ENCODE measurements around the gene CHST12.
"Not testable (repeated sequence)": the region's sequence is repeated elsewhere in the genome, so short reads cannot be mapped to it uniquely, and the experiment has no call there.

The CHST12 gene

DNA sequence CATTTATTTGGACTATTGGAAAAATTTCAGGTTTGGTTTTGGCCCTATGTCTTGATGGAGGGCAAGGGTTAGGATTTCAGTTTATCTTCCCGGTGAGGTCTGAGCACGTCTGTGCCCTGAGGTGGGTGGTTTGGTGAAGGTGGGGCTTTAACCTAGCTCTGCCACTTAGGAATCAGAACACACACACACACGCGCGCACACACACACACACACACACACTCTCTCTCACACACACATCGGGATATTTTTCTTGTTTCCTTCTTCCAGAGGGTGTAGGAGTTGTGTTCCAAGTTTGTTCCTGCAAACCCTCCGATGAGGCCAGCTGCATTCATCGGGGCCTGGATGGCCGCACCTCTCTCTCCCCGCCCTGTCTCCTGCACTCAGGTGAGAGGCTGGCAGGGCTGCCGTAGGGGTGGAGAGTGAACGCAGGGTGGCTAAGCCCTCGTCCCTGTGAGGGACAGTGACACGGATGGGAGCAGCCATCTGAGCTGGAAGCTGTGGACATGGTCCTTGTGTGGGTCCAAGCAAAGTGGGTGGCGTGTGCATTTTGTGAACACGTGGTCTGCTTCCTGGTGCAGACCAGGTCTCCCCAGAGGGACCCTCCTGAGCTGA is 34.2 kb downstream of the CHST12 start:
- no peak for DNase-seq

DNA sequence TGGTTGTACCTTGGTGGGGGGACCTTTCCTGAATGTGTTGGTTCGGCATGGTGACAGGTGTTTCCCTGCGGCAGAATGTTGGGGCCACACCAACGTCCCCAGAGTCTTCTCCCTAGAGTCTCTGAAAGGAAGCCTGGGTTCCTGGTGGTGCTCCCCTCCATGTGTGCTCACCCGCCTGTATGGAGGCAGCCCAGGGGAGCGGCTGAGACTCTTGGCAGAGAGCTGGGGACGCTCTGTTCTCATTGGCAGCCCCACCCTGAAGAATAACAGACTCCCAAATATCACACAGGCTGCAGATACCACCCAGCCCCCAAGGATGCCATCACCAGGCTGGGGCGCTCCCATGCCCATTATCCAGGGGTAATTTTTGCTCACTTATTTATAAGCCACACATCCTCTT is 34.8 kb downstream of the CHST12 start:
- DNase-seq = no peak

DNA sequence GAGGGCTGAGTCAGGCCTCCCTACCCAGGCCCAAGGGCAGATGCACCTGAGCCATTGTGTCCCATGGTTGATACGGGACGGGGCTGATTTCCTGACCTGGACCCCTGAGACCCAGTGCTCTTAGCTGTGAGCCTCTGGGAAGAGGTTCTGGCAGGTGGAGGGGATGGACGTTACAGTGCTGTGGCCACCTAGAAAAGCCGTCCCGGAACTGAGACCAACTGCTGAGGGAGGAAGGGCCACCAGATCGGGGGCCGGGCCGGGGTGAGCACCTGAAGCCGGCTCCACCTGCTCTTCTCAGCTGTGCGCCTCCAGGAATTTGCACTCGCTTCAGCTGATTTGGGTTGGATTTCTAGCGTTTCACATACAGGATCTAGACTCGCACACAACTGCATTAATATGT is 35.4 kb downstream of the CHST12 start:
- no peak for DNase-seq

DNA sequence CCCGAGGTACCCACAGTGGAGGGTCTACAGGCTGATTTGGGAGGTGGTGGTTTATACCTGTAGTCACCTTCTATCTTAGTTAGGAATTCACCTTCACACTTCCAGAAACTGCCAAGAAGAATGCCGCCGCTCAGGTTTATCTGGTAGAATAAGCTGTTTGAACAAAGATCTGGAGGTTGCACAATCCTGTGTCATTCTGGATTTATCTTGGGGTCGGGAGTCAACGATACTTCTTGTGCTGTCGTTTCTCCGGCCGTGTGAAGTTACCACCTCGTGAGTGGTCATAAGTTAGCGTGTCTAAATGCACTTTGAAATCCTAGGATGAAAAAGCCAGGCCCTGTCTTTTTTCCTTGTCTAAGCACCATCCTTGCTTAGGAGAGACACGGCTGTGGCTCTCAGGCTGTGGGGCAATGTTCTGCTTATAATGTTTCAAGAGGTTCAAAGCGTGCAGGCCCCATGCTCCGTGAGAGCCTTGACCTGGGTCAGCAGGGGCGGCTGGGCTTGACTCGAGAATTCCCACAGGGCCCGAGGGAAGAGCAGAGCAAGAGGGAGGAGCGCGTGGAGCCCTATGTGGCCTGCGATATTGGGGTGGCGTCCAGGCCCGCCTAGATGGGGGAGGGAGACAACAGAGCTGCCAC is 37.3 kb downstream of the CHST12 start:
- DNase-seq = no peak

DNA sequence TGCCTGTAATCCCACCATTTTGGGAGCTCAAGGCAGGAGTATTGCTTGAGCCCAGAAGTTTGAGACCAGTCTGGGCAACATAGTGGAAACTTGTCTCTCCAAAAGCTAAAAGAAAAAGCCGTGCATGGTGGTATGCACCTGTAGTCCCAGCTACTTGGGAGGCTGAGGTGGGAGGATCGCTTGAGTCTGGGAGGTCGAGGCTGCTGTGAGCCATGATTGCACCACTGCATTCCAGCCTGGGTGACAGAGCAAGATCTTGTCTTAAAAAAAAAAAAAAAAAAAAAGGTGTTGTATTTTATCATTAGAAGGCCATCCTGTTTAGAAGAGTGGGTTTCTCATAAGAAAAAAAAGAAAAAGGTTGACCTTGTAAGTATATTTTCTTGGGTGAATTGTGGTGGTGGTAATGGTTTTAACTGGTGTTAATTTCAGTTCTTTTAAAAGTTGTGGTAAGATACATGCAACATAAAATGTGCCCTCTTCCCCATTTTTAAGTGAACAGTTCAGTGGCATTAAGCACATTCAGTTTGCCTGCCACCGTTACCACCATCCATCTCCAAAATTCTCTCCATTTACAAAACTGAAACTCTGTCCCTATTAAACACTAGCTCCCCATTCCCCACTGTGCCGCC is 38.1 kb downstream of the CHST12 start:
- DNase-seq = no peak

DNA sequence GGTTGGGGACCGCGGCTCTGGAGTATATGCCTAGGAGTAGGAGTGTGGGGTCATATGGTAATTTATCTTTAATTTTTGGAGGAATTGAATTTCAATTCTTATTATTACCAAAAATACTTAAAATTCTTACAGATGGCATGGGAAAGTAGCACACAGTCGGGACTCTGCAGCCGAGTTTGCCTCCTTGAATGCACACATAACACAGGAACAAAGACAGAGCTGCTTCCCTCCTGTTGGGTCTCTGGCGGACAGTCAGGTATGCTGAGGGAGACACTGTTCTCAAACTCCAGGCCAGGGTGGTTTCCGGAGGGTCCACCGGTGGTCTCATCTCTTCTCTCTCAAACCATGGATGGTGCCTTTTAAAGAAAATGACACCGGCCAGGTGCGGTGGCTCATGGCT is 40.1 kb downstream of the CHST12 start:
- no peak for DNase-seq

DNA sequence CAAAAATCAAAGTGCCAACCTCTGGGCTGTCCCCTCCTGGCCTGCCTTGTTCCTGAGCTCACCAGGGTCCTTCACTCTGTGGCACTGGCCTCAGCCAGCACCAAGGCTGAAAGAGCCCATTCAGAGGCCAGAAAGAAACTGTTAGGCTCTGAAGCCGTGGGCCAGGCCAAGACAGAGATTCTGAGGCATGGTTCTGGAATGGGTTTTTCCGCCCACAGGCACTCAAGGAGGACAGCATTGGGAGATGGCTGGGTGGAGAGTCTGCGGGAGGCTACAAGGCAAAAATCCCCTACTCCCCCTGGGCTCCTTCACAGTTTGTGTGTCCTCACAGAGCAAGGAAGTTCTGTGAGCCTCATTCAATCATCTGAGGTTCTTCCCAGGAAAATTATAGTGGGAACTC is 41.1 kb downstream of the CHST12 start:
- peak; percentile 61 for DNase-seq

DNA sequence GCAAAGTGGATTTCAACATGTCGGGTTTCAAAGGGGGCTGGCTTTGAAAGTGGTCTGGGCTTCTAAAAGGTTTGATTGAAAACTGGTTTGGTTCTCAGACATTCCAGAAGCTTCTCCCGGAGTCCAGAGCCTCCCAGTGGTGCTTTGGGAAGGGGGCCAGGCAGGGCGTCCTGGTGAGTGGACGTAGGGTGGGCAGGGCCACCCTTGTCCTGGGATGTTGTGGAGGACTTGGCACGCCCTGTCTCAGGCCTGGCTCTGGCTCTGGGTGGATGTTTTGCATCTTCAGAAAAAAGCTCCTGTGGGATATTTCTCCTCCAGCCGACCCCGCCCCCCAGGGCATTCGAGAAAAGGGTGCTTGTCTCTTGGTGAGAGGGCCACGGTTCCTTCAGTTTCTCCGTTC is 41.6 kb downstream of the CHST12 start:
- DNase-seq = no peak

DNA sequence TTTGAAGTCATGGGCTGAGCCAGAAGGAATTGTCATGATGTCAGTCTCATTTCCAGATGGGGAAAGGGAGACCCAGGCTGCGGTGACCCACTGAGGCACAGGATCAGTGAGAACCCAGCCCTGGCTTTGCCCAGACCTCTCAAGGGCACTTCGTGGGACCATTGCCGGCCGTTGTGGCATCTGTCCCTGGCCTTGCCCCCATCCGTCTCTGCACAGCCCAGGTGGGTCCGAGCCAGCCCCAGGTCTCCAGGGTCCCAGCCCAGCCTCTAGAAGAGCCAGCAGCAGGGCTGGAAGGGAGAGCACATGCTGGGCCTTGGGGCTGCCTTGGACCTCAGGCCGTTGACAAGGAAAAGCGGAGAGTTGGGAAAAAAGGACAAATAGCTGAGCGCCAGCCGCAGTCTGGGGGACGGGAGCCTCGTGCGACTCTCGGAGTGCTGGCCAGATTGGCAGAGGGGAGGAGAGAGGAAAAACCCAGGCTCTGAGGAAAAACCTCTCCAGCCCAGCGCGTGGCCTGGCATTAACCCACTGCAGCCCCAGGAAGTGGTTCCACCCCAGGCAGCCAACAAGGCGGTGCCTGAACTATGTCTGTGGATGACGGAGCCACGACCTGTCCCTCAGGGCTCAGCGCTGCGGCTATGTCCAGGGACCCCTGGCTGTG is 42.6 kb downstream of the CHST12 start:
- no peak for DNase-seq

DNA sequence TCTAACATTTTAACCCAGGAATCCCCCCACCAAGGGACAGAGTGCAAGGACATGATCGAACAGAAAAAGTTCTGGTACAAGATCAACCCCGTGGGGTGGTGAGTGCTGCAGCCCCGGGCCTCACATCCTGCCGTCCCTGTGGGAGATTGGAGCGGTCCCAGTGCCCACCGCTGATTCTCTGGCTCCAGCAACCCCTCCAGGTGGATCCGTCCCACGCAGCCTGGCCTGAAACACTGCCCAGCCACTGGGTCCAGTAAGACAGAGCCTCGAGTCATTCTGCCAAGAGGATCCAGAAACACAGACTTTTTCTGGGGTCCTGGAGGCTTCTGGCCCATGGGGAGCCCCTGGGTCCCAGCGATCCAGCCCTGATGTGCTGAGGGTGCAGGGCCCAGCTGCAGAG is 43.3 kb downstream of the CHST12 start:
- no peak for DNase-seq

DNA sequence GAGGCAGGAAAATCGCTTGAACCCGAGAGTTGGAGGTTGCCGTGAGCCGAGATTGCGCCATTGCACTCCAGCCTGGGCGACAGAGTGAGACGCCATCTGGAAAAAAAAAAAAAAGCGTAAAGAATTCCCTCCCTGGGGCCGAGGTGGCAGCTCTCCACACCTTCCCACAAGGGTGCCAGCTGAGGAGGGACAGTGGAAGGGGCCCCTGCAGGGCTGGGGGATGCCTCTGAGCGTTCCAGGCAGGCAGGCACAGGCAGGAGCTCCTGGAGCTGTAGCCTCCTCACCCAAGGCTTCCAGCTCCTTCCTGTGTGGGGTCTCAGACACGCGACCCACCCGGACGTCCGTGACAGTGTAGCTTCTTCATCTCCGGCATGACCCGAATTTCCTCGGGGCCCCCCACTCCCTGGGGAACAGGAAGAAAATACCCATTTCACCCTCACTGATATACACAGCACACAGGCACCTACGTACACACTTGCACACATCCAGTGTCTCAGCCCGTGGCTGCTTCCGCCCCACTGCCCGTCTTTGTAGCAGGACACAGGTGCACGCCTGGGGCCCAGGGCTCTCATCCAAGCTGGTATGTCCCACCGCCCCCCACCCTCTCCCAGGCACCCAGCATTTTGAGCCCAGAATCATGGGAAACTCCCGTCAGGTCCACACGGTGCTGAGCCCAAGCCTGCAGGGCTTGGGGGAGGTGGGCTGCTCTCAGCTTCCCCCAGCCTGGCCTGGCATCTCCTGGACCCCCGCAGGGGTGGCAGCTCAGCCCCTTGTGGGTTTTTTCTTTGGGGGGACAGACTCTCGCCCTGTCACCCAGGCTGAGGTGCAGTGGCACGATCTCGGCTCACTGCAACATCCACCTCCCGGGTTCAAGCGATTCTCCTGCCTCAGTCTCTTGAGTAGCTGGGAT is 47.0 kb downstream of the CHST12 start:
- no peak for DNase-seq

DNA sequence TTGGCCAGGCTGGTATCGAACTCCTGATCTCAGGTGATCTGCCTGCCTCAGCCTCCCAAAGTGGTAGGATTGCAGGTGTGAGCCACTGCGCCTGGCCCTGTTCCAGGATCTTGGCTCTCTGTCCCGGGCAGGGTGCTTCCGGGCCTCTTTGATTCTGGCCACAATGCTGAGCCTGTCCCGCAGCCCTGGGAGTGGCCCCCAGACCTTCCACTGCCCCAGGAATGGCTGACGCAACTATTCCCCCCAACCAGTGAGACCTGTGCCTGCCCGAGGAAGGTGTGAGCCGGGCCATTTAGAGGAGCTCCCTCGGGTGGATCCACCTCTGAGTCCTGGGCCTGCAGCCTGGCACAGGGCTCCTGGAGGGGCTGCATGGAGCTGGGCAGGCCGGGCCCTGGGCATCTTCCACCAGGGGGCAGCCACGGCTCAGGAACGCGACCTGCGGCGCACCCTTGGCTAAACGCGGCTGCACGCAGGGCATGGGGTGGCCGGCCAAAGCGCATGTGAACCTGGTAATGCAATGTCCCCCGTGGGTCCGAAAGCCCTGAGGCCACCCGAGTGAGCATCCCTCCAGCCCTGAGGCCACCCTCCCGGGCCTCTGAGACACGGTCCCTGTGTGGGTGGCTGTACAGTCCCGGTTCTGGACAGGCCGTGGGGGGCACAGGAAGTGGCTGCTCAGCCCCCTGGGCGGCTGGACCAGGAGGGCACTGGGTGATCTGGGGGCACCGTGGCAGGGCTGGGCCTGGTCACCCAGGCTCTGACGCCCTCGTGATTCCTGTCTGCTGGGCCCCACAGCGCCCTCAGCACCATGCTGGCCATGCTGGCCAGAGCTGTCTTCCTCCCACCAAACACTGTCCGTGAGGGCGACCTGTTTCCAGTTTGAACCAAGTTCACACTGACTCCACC is 48.0 kb downstream of the CHST12 start:
- DNase-seq = peak; percentile 51

DNA sequence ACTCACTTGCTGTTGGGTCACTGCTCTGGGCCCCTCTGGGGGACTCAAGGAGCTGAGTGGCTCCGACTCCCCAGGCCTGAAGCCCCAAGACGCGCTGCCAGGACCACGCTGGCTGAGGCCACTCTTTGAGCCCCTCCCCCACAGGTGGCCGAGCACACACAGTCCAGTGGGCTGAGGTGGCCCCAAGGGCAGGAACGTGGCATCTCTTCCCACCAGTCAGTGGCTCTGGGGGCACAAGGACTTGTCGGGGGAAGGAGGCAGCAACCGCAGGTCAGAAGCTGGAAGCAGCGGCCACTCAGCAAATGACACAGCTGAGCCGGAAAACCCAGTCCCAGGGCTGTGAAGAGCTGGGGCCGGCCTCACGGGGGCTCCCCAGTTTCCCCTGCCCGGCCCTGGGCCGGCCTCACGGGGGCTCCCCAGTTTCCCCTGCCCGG is 48.7 kb downstream of the CHST12 start:
- no peak for DNase-seq

DNA sequence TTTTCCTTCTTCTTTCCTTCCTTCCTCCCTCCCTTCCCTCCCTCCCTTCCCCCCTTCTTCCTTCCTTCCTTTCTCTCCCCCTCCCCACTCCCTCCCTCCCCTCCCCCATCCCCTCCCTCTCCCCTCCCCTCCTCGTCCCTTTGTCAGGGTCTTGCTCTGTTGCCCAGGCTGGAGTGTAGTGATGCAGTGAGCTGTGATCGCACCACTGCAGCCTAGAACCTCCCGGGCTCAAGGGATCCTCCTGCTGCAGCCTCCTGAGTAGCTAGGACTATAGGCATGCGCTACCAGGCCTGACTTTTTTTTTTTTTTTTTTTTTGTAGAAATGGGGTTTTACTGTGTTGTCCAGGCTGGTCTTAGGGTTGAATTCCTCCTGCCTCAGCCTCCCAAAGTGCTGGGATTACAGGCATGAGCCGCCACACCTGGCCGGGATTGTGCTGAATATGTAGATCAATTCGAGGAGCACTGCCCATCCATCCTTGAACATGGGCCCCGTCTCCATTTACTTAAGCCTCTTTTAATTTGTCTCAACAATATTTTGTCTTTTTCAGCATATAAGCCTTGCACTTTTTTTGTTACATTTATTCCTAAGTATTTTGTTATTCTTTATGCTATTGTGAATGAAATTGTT is 49.3 kb downstream of the CHST12 start:
- DNase-seq = no peak

DNA sequence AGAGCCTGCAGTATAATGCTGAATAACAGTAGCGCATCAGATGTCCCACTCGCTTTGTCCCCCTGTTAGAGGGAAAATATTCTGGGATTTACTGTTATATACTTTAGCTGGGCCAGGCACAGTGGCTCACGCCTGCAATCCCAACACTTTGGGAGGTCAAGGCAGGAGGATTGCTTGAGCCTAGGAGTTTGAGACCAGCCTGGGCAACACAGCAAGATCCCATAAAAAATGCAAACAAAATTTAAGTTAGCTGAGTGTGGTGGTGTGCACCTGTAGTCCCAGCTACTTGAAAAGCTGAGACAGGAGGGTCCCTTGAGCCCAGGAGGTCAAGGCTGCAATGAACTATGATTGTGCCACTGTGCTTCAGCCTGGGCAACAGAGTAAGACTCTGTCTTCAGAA is 50.4 kb downstream of the CHST12 start:
- DNase-seq = not testable (repeated sequence)

DNA sequence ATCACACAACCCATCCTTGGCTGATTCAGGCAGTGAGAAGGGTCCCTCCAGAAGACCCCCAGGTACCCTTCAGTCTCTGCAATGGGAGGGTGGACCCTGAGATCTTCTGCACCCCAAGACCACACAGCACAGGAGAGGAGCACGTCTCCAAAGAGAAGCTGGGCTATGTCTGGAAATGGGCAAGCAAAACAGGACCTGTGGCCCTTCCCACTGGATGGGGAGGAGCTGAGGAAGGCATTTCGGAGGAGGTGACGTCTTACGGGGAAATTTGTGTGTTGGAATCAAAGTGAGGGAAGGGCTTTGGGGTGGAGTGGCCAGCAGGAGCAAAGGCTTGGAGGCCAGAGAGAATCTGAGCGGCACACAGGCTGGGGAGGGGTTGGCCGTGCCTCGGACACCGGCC is 56.3 kb downstream of the CHST12 start:
- no peak for DNase-seq

DNA sequence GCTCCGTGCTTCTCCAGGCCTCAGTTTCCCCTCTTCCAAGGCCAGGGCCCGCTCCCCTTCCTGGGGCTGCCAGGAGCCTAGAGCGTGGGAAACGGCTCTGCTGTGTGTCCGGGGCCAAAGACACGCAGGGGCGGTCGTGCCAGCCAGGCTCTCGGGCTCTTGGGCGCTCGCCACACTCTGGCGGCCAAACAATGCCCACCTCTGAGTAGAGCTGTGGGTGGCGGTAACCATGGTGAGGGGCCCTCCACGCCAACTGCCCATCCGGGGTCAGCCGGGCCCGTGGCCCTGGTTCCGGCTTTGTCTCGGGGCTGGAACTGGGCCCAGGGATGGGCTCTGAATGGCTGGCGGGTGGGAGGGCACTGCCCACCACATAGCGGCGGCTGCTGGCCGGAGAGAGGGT is 56.8 kb downstream of the CHST12 start:
- no peak for DNase-seq

DNA sequence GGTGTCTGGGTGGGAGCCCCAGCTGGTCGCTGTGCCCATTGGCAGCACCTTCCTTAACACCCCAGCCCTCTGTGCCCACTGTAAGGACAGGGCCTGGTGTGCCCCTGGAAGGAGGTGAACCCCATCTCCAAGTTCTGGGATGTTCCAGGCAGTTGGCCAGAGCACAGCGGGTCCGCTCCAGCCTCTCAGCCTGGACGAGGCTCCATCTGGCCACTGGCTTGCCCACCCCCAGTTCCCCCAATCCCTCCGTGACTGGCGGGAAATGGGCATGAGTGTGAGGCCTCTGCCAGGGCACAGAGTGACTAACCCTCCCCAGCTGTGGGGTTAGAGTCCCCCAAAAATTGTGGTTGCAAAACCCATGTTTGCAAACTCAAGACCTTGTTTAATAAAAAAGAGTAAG is 57.2 kb downstream of the CHST12 start:
- DNase-seq = no peak

DNA sequence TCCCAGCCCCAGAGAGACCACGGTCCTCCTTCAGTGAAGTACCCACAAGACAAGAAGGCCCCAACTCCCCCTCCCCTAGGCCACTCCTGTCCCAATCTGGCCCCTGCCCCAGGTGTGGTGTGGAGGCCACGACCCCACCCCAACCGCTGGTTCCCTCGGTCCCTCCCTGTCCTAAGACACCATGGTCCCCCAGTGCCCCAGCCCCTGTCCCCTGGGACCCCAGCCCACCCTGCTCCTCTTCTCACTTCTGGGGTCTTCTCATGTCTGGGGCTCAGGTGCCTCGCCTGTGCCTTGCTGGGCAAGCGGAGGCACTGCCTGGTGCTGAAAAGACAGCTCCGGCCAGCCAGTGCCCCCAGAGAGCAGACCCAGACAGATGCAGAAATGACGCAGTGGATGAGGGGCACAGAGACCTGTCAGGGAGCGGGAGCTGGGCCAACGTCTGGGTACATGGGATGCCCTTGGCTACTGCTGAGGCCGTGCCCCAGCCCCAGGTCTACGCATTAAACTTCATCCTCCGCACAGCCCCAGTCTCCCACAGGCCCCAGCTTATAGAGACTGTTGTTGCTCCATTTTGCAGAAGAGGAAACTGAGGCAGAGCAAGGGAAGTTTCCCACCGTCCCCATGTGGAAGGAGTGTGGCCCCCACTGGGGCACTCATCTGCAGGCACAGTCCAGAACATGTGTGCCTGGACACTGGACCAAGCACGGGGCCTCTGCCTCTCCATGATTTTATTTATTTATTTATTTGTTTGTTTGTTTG is 58.0 kb downstream of the CHST12 start:
- no peak for DNase-seq

DNA sequence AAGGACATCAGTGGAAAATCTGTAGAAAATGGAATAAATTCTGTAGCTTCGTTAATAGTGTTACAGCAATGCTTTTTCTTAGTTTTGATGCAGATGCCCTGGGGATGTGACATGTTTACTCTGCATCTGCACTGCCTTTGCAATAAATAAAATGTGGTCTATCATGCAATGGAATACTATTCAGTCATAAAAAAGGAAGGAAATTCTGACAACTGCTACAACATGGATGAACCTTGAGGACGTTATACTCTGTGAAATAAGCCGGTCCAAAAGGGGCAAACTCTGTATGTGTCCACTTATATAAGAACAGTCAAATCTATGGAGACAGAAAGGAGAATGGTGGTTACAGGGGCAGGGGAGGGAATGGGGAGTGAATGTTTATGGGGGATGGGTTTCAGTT is 59.3 kb downstream of the CHST12 start:
- DNase-seq = no peak

DNA sequence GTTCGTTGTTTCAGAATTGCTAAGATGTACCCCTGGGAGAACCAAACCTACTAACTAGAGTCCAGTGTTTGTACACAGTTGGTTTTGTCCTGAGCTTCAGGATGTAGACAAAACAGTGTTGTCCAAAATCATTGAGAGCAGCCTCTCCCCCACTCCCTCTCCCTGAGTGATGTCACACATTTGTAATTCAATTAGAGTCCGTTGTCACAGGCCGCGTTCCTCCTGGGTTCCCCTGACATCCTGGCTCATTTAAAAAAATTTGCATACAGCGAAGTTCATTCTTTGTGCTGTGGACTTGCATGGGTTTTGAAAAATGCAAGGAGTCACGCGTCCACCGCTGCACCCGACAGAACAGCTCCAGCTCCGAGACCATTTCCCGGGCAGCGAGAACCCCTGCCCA is 62.5 kb downstream of the CHST12 start:
- DNase-seq = no peak
